Stimulated activated CD8-positive, alpha-beta memory T cell treated with anti-CD3 and anti-CD28 coated beads, Interleukin-12 subunit alpha, Interleukin-12 subunit beta, amount 100 ng/mL, for 1 hour (primary cell): ENCODE measurements around the gene ERBB4.
"Not testable (repeated sequence)": the region's sequence is repeated elsewhere in the genome, so short reads cannot be mapped to it uniquely, and the experiment has no call there.

ENCODE experiments used
- DNase-seq: peaks from one replicate; pipeline ENCODE4 v3.0.0-alpha.2; 2020; ENCODE audit warnings: low read depth

Gene ERBB4

GRCh38 chr2:212226114-212226513 lies 312.5 kb downstream of the ERBB4 start:
- DNase-seq, result no peak

- DNase-seq, result no peak
These were observed 314.9 kb downstream of the ERBB4 start for GRCh38 chr2:212223696-212224095.

GRCh38 chr2:212213191-212213590 lies 325.4 kb downstream of the ERBB4 start:
- no peak for DNase-seq

GRCh38 chr2:212208467-212208866 lies 330.1 kb downstream of the ERBB4 start:
- DNase-seq, result no peak

- DNase-seq, result no peak
These were observed 340.8 kb downstream of the ERBB4 start for GRCh38 chr2:212197776-212198175.

GRCh38 chr2:212195626-212196025 lies 343.0 kb downstream of the ERBB4 start:
- DNase-seq, result no peak

- no peak for DNase-seq
These were observed 344.2 kb downstream of the ERBB4 start for GRCh38 chr2:212194396-212194795.

GRCh38 chr2:212193803-212194202 lies 344.8 kb downstream of the ERBB4 start:
- DNase-seq, result no peak

GRCh38 chr2:212193056-212193455 lies 345.5 kb downstream of the ERBB4 start:
- DNase-seq, result no peak

- DNase-seq, result not testable (repeated sequence)
These were observed 347.2 kb downstream of the ERBB4 start for GRCh38 chr2:212191438-212191837.

- DNase-seq, result no peak
These were observed 352.4 kb downstream of the ERBB4 start for GRCh38 chr2:212186166-212186565.

GRCh38 chr2:212181646-212182045 lies 357.0 kb downstream of the ERBB4 start:
- no peak for DNase-seq

GRCh38 chr2:212180408-212181083 lies 358.1 kb downstream of the ERBB4 start:
- no peak for DNase-seq

- no peak for DNase-seq
These were observed 360.9 kb downstream of the ERBB4 start for GRCh38 chr2:212177724-212178123.

GRCh38 chr2:212176151-212176550 lies 362.5 kb downstream of the ERBB4 start:
- no peak for DNase-seq

- no peak for DNase-seq
These were observed 364.7 kb downstream of the ERBB4 start for GRCh38 chr2:212173756-212174510.

- DNase-seq, result no peak
These were observed 365.3 kb downstream of the ERBB4 start for GRCh38 chr2:212173331-212173730.

GRCh38 chr2:212170382-212170781 lies 368.2 kb downstream of the ERBB4 start:
- no peak for DNase-seq

GRCh38 chr2:212158081-212158480 lies 380.5 kb downstream of the ERBB4 start:
- no peak for DNase-seq

- no peak for DNase-seq
These were observed 381.6 kb downstream of the ERBB4 start for GRCh38 chr2:212157012-212157411.

- DNase-seq, result no peak
These were observed 382.5 kb downstream of the ERBB4 start for GRCh38 chr2:212156088-212156487.

GRCh38 chr2:212154477-212154878 lies 384.1 kb downstream of the ERBB4 start:
- DNase-seq, result no peak

GRCh38 chr2:212153923-212154322 lies 384.7 kb downstream of the ERBB4 start:
- DNase-seq, result no peak
